ENCODE data around the gene LCN10.
A peak's percentile ranks its signal among the peaks of the same experiment; 100 is the strongest.
"Not testable (repeated sequence)": the region's sequence is repeated elsewhere in the genome, so short reads cannot be mapped to it uniquely, and the experiment has no call there.

Gene LCN10

GRCh38 chr9:136771907-136772415 is 29.2 kb upstream of the LCN10 start:
- no peak for DNase-seq

- DNase-seq, result peak; percentile 43 to 65
These were observed 27.0 kb upstream of the LCN10 start for GRCh38 chr9:136769710-136770191.

- DNase-seq, result peak; percentile 67 to 72
These were observed 23.8 kb upstream of the LCN10 start for GRCh38 chr9:136766410-136767120.

GRCh38 chr9:136765745-136766409 is 23.1 kb upstream of the LCN10 start:
- not testable (repeated sequence) for DNase-seq

- DNase-seq, result no peak
These were observed 22.3 kb upstream of the LCN10 start for GRCh38 chr9:136765041-136765440.

- no peak for DNase-seq
These were observed 21.7 kb upstream of the LCN10 start, which contains the start of gene LCN15 for GRCh38 chr9:136764301-136764891. Gene LCN15 (minus strand): TSS chr9:136764518. CDS start chr9:136764488, 30 bp downstream.

GRCh38 chr9:136763649-136764035 is 20.9 kb upstream of the LCN10 start:
- no peak for DNase-seq

GRCh38 chr9:136762915-136763648 is 20.3 kb upstream of the LCN10 start:
- peak; percentile 45 for DNase-seq

GRCh38 chr9:136762221-136762691 is 19.5 kb upstream of the LCN10 start:
- no peak for DNase-seq

- no peak for DNase-seq
These were observed 18.8 kb upstream of the LCN10 start for GRCh38 chr9:136761545-136761981.

- peak in 1 of 2 donors; percentile 33 for DNase-seq
These were observed 18.2 kb upstream of the LCN10 start for GRCh38 chr9:136760834-136761544.

GRCh38 chr9:136760424-136760823 is 17.7 kb upstream of the LCN10 start:
- no peak for DNase-seq

- no peak for DNase-seq
These were observed 16.9 kb upstream of the LCN10 start for GRCh38 chr9:136759436-136760325.

- DNase-seq, result no peak
These were observed 16.3 kb upstream of the LCN10 start for GRCh38 chr9:136759001-136759400.

GRCh38 chr9:136757751-136758140 is 15.0 kb upstream of the LCN10 start:
- DNase-seq, result no peak

GRCh38 chr9:136757328-136757727 is 14.6 kb upstream of the LCN10 start:
- no peak for DNase-seq

- no peak for DNase-seq
These were observed 14.1 kb upstream of the LCN10 start for GRCh38 chr9:136756836-136757235.

GRCh38 chr9:136756134-136756438 is 13.3 kb upstream of the LCN10 start:
- no peak for DNase-seq

GRCh38 chr9:136755302-136756133 is 12.8 kb upstream of the LCN10 start:
- DNase-seq, result not testable (repeated sequence)

- DNase-seq, result no peak
These were observed 12.0 kb upstream of the LCN10 start for GRCh38 chr9:136754626-136755301.

Measured in CD4-positive, alpha-beta T cell treated with Interferon alpha-2 for 1 hour (primary cell).